Transverse colon (tissue), 4 donors: ENCODE data around the gene SELP.

ENCODE experiments used
- CTCF ChIP-seq, 5 experiments: fragments of 200-600 bp in 3 of 5; fragments of 450-650 bp in 2 of 5; sonication (generic) in 3 of 5; IDR thresholded peaks; 1 replicate in 2 of 5; 2 replicates in 3 of 5; pipeline ENCODE4 v1.5.1; 2016 to 2017; ENCODE audit warnings: antibody characterized with exemption in 5 of 5, inconsistent platforms in 3 of 5, mild to moderate bottlenecking in 2 of 5, moderate library complexity in 1 of 5
- EP300 ChIP-seq: sonication (generic); formaldehyde crosslinking; IDR thresholded peaks from one replicate; pipeline ENCODE4 v1.6.1; 2017; ENCODE audit warnings: antibody characterized with exemption, low read depth
- POLR2A ChIP-seq: fragments of 450-650 bp; IDR thresholded peaks from one replicate; pipeline ENCODE4 v1.6.1; 2016; ENCODE audit warnings: antibody characterized with exemption, mild to moderate bottlenecking, moderate library complexity
- POLR2AphosphoS5 ChIP-seq, 3 donors: sonication (generic); formaldehyde crosslinking; IDR thresholded peaks; one replicate each; pipeline ENCODE4 v1.6.1; 2016; ENCODE audit warnings: antibody characterized with exemption in 3 of 3

- TF ChIP-seq POLR2A, result no peak
- no peak for TF ChIP-seq POLR2AphosphoS5 (IDR thresholded peaks at IDR 0.05)
- TF ChIP-seq CTCF (IDR thresholded peaks at IDR 0.05), result no peak
- no peak for TF ChIP-seq EP300
Measured at GRCh38 chr1:169676001-169676400, 46.1 kb upstream of the SELP start.
